HepG2 (cell line): Measurements from ENCODE around the gene GGT1. TPM values are rescaled to one million over a fixed set of nuclear protein-coding genes. Genes with fewer than 3 reads are reported as not detected.
A peak's percentile ranks its signal among the peaks of the same experiment; 100 is the strongest.

Source experiments
- ARNT2 ChIP-seq: sonication (generic); formaldehyde crosslinking; IDR thresholded peaks from 2 replicates; pipeline ENCODE4 v1.8.0; 2022; ENCODE audit warnings: mild to moderate bottlenecking, low read depth, missing genetic modification reagents, moderate library complexity
- CHD4 ChIP-seq: fragments of 200-600 bp; sonication (generic); IDR thresholded peaks from 2 replicates; pipeline ENCODE4 v1.7.0; 2017; ENCODE audit warnings: mild to moderate bottlenecking, low read length, borderline replicate concordance
- CREM ChIP-seq, 2 experiments: sonication (generic) in 1 of 2; formaldehyde crosslinking in 1 of 2; IDR thresholded peaks; 2 replicates each; pipeline versions ENCODE4 v1.4.0 to v1.6.1; 2016 to 2020; ENCODE audit warnings: antibody characterized with exemption in 1 of 2, mild to moderate bottlenecking in 1 of 2, missing genetic modification reagents in 1 of 2
- ERF ChIP-seq: IDR thresholded peaks from 2 replicates; pipeline ENCODE4 v1.6.1; 2018; ENCODE audit warnings: missing biosample characterization, missing genetic modification reagents
- HNRNPH1 ChIP-seq: fragments of 200-400 bp; formaldehyde crosslinking; optimal IDR thresholded peaks from 2 replicates; pipeline ENCODE3; 2017; ENCODE audit warnings: mild to moderate bottlenecking, low read depth, low read length
- MTA3 ChIP-seq: sonication (generic); formaldehyde crosslinking; IDR thresholded peaks from 2 replicates; pipeline ENCODE4 v1.4.0; 2020; ENCODE audit warnings: missing genetic modification reagents
- MXD4 ChIP-seq: IDR thresholded peaks from 2 replicates; pipeline ENCODE4 v1.6.1; 2016; ENCODE audit warnings: mild to moderate bottlenecking, missing biosample characterization, missing genetic modification reagents
- POLR2A ChIP-seq, 2 experiments: IDR thresholded peaks; 2 replicates each; pipeline ENCODE4 v1.6.1; 2011; ENCODE audit warnings: low read depth in 2 of 2, low read length in 2 of 2, mild to moderate bottlenecking in 1 of 2, moderate library complexity in 1 of 2; ENCODE audit not compliant: insufficient read depth in 1 of 2
- RARG ChIP-seq: sonication (generic); formaldehyde crosslinking; IDR thresholded peaks from 2 replicates; pipeline ENCODE4 v1.4.0; 2020; ENCODE audit warnings: low read depth, mild to moderate bottlenecking, missing genetic modification reagents
- SALL1 ChIP-seq: sonication (generic); formaldehyde crosslinking; IDR thresholded peaks from 2 replicates; pipeline ENCODE4 v1.8.0; 2022; ENCODE audit warnings: mild to moderate bottlenecking, missing genetic modification reagents
- SP1 ChIP-seq, 2 experiments: fragments of 450-650 bp in 1 of 2; sonication (generic) in 1 of 2; formaldehyde crosslinking in 1 of 2; IDR thresholded peaks; 2 replicates each; pipeline versions ENCODE4 v1.4.0 to v1.6.1; 2016 to 2020; ENCODE audit warnings: missing genetic modification reagents in 1 of 2
- STAT5B ChIP-seq: sonication (generic); formaldehyde crosslinking; IDR thresholded peaks from 2 replicates; pipeline ENCODE4 v1.4.0; 2020; ENCODE audit warnings: missing genetic modification reagents
- TBP ChIP-seq: sonication (generic); formaldehyde crosslinking; IDR thresholded peaks from 2 replicates; pipeline ENCODE4 v1.5.0; 2020; ENCODE audit warnings: missing genetic modification reagents
- ZMAT5 ChIP-seq: sonication (generic); formaldehyde crosslinking; IDR thresholded peaks from 2 replicates; pipeline ENCODE4 v1.5.0; 2020; ENCODE audit warnings: mild to moderate bottlenecking, low read depth, missing genetic modification reagents, borderline replicate concordance
- ZNF124 ChIP-seq: sonication (generic); formaldehyde crosslinking; IDR thresholded peaks from 2 replicates; pipeline ENCODE4 v1.4.0; 2020; ENCODE audit warnings: missing genetic modification reagents
- ZNF180 ChIP-seq: sonication (generic); formaldehyde crosslinking; IDR thresholded peaks from 2 replicates; pipeline ENCODE4 v1.4.0; 2020; ENCODE audit warnings: low read depth, missing genetic modification reagents, borderline replicate concordance
- ZNF329 ChIP-seq: sonication (generic); formaldehyde crosslinking; IDR thresholded peaks from 2 replicates; pipeline ENCODE4 v1.9.0; 2021; ENCODE audit warnings: low read depth, mild to moderate bottlenecking, missing genetic modification reagents
- ZNF501 ChIP-seq: sonication (generic); formaldehyde crosslinking; IDR thresholded peaks from 2 replicates; pipeline ENCODE4 v1.5.1; 2020; ENCODE audit warnings: mild to moderate bottlenecking, moderate library complexity, missing genetic modification reagents
- ZNF616 ChIP-seq: sonication (generic); formaldehyde crosslinking; IDR thresholded peaks from 2 replicates; pipeline ENCODE4 v1.5.0; 2020; ENCODE audit warnings: low read depth, mild to moderate bottlenecking, missing genetic modification reagents
- ZNF75D ChIP-seq: sonication (generic); formaldehyde crosslinking; IDR thresholded peaks from 2 replicates; pipeline ENCODE4 v1.8.1; 2023; ENCODE audit warnings: missing genetic modification reagents, mild to moderate bottlenecking, borderline replicate concordance
- polyA plus RNA-seq, 8 experiments: library from polyadenylated mRNA; depleted of rRNA in 3 of 8; stranded (reverse) in 7 of 8; unstranded in 1 of 8; fragments of >200 nt; fragmentation: Illumina TruSeq in 4 of 8; extraction: Trizol in 4 of 8; gene quantifications; 2 replicates each; pipeline versions ENCODE4 v1.2.1 to v1.2.3, GENCODE V29; 2011 to 2016; ENCODE audit warnings: low read depth in 4 of 8, missing spikeins in 1 of 8, mixed read lengths in 1 of 8; ENCODE audit not compliant: insufficient read depth in 1 of 8
- total RNA-seq, 5 experiments: library from RNA; depleted of rRNA; stranded (reverse); fragments of >200 nt; fragmentation: Illumina TruSeq; extraction: Trizol; gene quantifications; 2 replicates each; pipeline ENCODE4 v1.2.3, GENCODE V29; 2016; ENCODE audit warnings: low read depth in 1 of 5
- TF ChIP-seq, protein P1 (sequence below): sonication (generic); formaldehyde crosslinking; conservative IDR thresholded peaks from 2 replicates; pipeline ENCODE4 v1.4.0; 2020; ENCODE audit warnings: mild to moderate bottlenecking, missing genetic modification reagents, moderate library complexity
- TF ChIP-seq, protein P2 (sequence below): sonication (generic); formaldehyde crosslinking; IDR thresholded peaks from 2 replicates; pipeline ENCODE4 v1.4.0; 2020; ENCODE audit warnings: missing genetic modification reagents, borderline replicate concordance
- TF ChIP-seq, protein P3 (sequence below): sonication (generic); formaldehyde crosslinking; conservative IDR thresholded peaks from 2 replicates; pipeline ENCODE4 v1.4.0; 2020; ENCODE audit warnings: missing genetic modification reagents

The GGT1 gene
- total and polyA plus RNA-seq, 2 of the 13 experiments (the other 11 are each of a cell fraction or from before 2014, with no cell fraction given) = 29.9 to 103 TPM

DNA sequence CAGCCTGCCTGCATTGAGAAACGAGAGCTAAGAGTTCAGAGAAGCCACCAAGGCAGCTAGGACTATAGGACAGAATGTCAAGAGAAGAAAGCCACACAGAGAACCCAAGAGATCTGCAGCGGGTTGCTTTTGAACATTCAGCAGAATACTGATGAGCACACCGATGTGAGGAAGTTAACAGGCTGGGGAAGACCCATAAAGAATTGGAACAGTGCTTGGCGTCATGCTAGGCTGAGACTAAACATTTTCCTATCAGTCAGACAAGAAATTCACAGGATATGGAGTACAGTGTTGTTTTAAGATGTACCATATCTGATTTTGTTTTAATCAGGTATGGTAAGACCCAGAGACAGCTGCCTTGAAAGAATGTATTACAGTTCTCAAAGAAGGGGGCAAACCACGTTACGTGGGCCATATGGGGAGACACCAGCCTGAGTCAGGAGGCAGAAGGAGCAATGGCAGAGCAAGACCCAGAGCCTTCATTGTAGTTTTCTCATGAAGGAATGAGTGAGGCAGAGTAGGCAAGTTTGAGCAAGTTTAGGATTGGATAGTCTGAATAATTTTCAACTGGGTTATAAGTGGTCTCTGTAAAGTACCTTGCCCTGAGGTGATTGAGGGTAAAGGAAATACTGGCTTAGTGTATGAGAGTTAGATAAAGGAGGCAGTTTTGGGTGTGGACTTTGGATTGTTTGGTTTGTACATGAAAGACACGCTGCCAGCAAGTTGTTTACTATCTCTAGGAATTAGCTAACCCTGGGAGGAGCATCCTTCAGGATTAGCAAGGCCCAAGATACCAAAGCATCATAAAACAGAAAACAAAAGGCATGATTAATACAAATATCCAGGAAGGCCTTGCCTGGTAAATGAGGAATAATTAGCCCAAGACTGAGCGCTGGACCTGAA, 24.4 kb upstream of the GGT1 start (continued):
- TF ChIP-seq ZMAT5 (CRISPR knock-in tag) (no peak), MXD4 (peak; percentile 20; the same call in 1 of the 2 replicates), ARNT2 (CRISPR knock-in tag) (0 out of 2 replicates have a peak, but pooled peaks have one; percentile 76), ZNF616 (no peak), ZNF329 (CRISPR knock-in tag) (no peak), SP1 (IDR thresholded peaks at IDR 0.05) (no peak), SP1 (CRISPR knock-in tag; IDR thresholded peaks at IDR 0.05) (0 out of 2 replicates have a peak, but pooled peaks have one; percentile 14), POLR2A (IDR thresholded peaks at IDR 0.05; ENCODE audit: insufficient read depth in 1 of 2, low read depth in 2 of 2, low read length in 2 of 2) (peak; percentile 49 to 64), ZNF124 (CRISPR knock-in tag) (no peak), ZNF75D (no peak), MTA3 (CRISPR knock-in tag) (no peak), ZNF180 (CRISPR knock-in tag) (no peak), CREM (IDR thresholded peaks at IDR 0.05) (peak; percentile 91), CREM (CRISPR knock-in tag; IDR thresholded peaks at IDR 0.05) (no peak), ZNF501 (CRISPR knock-in tag) (peak; percentile 60; the same call in 1 of the 2 replicates), ERF (peak; percentile 89), CHD4 (no peak; the same call in 1 of the 2 replicates), SALL1 (CRISPR knock-in tag) (peak; percentile 91; the same call in 1 of the 2 replicates), TBP (CRISPR knock-in tag) (no peak), STAT5B (CRISPR knock-in tag) (no peak), HNRNPH1 (no peak), RARG (CRISPR knock-in tag) (no peak)
- TF ChIP-seq, protein P1, sequence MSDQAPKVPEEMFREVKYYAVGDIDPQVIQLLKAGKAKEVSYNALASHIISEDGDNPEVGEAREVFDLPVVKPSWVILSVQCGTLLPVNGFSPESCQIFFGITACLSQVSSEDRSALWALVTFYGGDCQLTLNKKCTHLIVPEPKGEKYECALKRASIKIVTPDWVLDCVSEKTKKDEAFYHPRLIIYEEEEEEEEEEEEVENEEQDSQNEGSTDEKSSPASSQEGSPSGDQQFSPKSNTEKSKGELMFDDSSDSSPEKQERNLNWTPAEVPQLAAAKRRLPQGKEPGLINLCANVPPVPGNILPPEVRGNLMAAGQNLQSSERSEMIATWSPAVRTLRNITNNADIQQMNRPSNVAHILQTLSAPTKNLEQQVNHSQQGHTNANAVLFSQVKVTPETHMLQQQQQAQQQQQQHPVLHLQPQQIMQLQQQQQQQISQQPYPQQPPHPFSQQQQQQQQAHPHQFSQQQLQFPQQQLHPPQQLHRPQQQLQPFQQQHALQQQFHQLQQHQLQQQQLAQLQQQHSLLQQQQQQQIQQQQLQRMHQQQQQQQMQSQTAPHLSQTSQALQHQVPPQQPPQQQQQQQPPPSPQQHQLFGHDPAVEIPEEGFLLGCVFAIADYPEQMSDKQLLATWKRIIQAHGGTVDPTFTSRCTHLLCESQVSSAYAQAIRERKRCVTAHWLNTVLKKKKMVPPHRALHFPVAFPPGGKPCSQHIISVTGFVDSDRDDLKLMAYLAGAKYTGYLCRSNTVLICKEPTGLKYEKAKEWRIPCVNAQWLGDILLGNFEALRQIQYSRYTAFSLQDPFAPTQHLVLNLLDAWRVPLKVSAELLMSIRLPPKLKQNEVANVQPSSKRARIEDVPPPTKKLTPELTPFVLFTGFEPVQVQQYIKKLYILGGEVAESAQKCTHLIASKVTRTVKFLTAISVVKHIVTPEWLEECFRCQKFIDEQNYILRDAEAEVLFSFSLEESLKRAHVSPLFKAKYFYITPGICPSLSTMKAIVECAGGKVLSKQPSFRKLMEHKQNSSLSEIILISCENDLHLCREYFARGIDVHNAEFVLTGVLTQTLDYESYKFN (CRISPR knock-in tag) = peak; percentile 98
- TF ChIP-seq, protein P2, sequence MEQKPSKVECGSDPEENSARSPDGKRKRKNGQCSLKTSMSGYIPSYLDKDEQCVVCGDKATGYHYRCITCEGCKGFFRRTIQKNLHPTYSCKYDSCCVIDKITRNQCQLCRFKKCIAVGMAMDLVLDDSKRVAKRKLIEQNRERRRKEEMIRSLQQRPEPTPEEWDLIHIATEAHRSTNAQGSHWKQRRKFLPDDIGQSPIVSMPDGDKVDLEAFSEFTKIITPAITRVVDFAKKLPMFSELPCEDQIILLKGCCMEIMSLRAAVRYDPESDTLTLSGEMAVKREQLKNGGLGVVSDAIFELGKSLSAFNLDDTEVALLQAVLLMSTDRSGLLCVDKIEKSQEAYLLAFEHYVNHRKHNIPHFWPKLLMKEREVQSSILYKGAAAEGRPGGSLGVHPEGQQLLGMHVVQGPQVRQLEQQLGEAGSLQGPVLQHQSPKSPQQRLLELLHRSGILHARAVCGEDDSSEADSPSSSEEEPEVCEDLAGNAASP (CRISPR knock-in tag) = peak; percentile 95
- TF ChIP-seq, protein P3, sequence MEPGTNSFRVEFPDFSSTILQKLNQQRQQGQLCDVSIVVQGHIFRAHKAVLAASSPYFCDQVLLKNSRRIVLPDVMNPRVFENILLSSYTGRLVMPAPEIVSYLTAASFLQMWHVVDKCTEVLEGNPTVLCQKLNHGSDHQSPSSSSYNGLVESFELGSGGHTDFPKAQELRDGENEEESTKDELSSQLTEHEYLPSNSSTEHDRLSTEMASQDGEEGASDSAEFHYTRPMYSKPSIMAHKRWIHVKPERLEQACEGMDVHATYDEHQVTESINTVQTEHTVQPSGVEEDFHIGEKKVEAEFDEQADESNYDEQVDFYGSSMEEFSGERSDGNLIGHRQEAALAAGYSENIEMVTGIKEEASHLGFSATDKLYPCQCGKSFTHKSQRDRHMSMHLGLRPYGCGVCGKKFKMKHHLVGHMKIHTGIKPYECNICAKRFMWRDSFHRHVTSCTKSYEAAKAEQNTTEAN (CRISPR knock-in tag) = 0 out of 2 replicates have a peak, but pooled peaks have one; percentile 4
